ENCODE results near the gene PSMD9.
"Not testable (repeated sequence)": the region's sequence is repeated elsewhere in the genome, so short reads cannot be mapped to it uniquely, and the experiment has no call there.

Gene PSMD9

GRCh38 chr12:121873216-121873569, 15.4 kb upstream of the PSMD9 start:
- Histone ChIP-seq H3K27ac (replicated peaks) (no peak overlapping the region), H3K4me3 (replicated peaks; ENCODE audit: insufficient read depth, low read length) (no peak overlapping the region), H3K27me3 (ENCODE audit: insufficient read depth, poor library complexity, severe bottlenecking) (no peaks in the 10 kb centered on the region)
- DNase-seq (ENCODE audit: low read depth in 1 of 2, low spot score in 1 of 2), result no peak
- no peak for TF ChIP-seq POLR2AphosphoS5 (IDR thresholded peaks at IDR 0.05; ENCODE audit: low read depth)
- TF ChIP-seq GABPA (IDR thresholded peaks at IDR 0.05; ENCODE audit: low read depth), result no peak
- TF ChIP-seq, protein P1, sequence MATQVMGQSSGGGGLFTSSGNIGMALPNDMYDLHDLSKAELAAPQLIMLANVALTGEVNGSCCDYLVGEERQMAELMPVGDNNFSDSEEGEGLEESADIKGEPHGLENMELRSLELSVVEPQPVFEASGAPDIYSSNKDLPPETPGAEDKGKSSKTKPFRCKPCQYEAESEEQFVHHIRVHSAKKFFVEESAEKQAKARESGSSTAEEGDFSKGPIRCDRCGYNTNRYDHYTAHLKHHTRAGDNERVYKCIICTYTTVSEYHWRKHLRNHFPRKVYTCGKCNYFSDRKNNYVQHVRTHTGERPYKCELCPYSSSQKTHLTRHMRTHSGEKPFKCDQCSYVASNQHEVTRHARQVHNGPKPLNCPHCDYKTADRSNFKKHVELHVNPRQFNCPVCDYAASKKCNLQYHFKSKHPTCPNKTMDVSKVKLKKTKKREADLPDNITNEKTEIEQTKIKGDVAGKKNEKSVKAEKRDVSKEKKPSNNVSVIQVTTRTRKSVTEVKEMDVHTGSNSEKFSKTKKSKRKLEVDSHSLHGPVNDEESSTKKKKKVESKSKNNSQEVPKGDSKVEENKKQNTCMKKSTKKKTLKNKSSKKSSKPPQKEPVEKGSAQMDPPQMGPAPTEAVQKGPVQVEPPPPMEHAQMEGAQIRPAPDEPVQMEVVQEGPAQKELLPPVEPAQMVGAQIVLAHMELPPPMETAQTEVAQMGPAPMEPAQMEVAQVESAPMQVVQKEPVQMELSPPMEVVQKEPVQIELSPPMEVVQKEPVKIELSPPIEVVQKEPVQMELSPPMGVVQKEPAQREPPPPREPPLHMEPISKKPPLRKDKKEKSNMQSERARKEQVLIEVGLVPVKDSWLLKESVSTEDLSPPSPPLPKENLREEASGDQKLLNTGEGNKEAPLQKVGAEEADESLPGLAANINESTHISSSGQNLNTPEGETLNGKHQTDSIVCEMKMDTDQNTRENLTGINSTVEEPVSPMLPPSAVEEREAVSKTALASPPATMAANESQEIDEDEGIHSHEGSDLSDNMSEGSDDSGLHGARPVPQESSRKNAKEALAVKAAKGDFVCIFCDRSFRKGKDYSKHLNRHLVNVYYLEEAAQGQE (IDR thresholded peaks at IDR 0.05; ENCODE audit: insufficient replicate concordance, low read depth), result no peak

DNA sequence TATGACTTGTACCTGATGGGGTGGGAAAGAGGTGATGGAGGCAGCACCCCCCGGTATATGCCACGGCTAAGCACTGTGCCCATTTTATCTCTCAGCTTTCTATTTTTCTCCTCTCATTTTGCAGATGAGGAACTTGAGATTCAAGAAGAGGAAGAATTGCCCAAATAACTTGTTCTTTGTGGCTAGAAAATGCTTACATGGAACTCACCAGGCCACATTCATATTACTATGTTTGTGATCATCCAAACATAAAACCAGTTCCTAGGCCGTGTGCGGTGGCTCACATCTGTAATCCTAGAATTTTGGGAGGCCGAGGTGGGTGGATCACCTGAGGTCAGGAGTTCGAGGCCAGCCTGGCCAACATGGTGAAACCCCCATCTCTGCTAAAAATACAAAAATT, 14.5 kb upstream of the PSMD9 start:
- H3K27ac ChIP-seq (replicated peaks), result peak overlapping the region; percentile 62
- H3K4me3 ChIP-seq (replicated peaks; ENCODE audit: insufficient read depth, low read length), result no peak overlapping the region
- peak in 1 of 2 experiments; percentile 40 for DNase-seq (ENCODE audit: low read depth in 1 of 2, low spot score in 1 of 2)
- H3K27me3 ChIP-seq (ENCODE audit: insufficient read depth, poor library complexity, severe bottlenecking), result no peaks in the 10 kb centered on the region
- TF ChIP-seq, protein P1 (IDR thresholded peaks at IDR 0.05; ENCODE audit: insufficient replicate concordance, low read depth), result no peak
- TF ChIP-seq POLR2AphosphoS5 (IDR thresholded peaks at IDR 0.05; ENCODE audit: low read depth) (no peak), GABPA (IDR thresholded peaks at IDR 0.05; ENCODE audit: low read depth) (no peak), CTCF (IDR thresholded peaks at IDR 0.05; ENCODE audit: insufficient read depth, low read length) (no peak), SPI1 (IDR thresholded peaks at IDR 0.05; ENCODE audit: borderline replicate concordance, low read depth) (no peak)

DNA sequence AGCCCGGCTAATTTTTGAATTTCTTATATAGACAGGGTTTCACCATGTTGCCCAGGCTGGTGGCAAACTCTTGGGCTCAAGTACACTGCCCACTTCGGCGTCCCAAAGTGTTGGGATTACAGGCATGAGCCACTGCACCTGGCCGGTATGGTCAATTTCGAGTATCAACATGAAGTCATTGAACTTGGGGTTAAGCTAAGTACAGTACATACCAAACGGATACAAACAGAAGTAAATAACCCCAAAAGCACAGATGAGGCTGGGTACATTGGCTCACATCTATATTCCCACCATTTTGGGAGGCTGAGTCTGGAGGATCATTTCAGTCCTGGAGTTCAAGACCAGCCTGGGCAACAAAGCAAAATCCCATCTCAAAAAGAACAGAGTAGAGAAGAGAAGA, 13.0 kb upstream of the PSMD9 start:
- TF ChIP-seq SPI1 (IDR thresholded peaks at IDR 0.05; ENCODE audit: borderline replicate concordance, low read depth) (no peak), POLR2AphosphoS5 (IDR thresholded peaks at IDR 0.05; ENCODE audit: low read depth) (no peak), GABPA (IDR thresholded peaks at IDR 0.05; ENCODE audit: low read depth) (no peak)
- TF ChIP-seq, protein P1 (IDR thresholded peaks at IDR 0.05; ENCODE audit: insufficient replicate concordance, low read depth), result no peak
- Histone ChIP-seq H3K27me3 (ENCODE audit: insufficient read depth, poor library complexity, severe bottlenecking) (no peaks in the 10 kb centered on the region), H3K27ac (replicated peaks) (no peak overlapping the region), H3K4me3 (replicated peaks; ENCODE audit: insufficient read depth, low read length) (no peak overlapping the region)
- DNase-seq (ENCODE audit: low read depth in 1 of 2, low spot score in 1 of 2), result no peak

DNA sequence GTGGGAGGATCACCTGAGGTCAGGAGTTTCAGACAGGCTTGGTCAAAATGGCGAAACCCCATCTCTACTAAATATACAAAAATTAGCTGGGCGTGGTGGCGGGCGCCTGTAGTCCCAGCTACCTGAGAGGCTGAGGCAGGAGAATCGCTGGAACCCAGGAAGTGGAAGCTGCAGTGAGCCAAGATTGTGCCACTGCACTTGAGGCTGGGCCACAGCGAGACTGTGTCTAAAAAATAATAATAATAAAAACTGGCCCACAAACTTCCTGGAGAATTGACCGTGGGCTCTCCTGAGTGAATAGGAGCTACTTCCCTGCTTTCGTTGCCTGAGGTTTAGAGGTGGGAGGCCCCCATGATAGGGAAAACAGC, 12.5 kb upstream of the PSMD9 start:
- DNase-seq (ENCODE audit: low read depth in 1 of 2, low spot score in 1 of 2); H3K27ac ChIP-seq (replicated peaks): not testable (repeated sequence)

GRCh38 chr12:121883315-121883660, 5.3 kb upstream of the PSMD9 start:
- no peak for DNase-seq (ENCODE audit: low read depth in 1 of 2, low spot score in 1 of 2)
- H3K27ac ChIP-seq (replicated peaks), result no peak overlapping the region
- no peak overlapping the region for H3K4me3 ChIP-seq (replicated peaks; ENCODE audit: insufficient read depth, low read length)
- TF ChIP-seq, protein P1 (IDR thresholded peaks at IDR 0.05; ENCODE audit: insufficient replicate concordance, low read depth), result no peak
- no peak for TF ChIP-seq SPI1 (IDR thresholded peaks at IDR 0.05; ENCODE audit: borderline replicate concordance, low read depth)
- TF ChIP-seq POLR2AphosphoS5 (IDR thresholded peaks at IDR 0.05; ENCODE audit: low read depth), result no peak
- no peak for TF ChIP-seq CTCF (IDR thresholded peaks at IDR 0.05; ENCODE audit: insufficient read depth, low read length)
- TF ChIP-seq GABPA (IDR thresholded peaks at IDR 0.05; ENCODE audit: low read depth), result no peak
- H3K27me3 ChIP-seq (ENCODE audit: insufficient read depth, poor library complexity, severe bottlenecking), result no peaks in the 10 kb centered on the region

More for the DNA sequence above, 12.5 kb upstream of the PSMD9 start:
- H3K27me3 ChIP-seq (ENCODE audit: insufficient read depth, poor library complexity, severe bottlenecking); H3K4me3 ChIP-seq (replicated peaks; ENCODE audit: insufficient read depth, low read length): not testable (repeated sequence)

GRCh38 chr12:121885129-121885528, 3.5 kb upstream of the PSMD9 start:
- H3K4me3 ChIP-seq (replicated peaks; ENCODE audit: insufficient read depth, low read length); H3K27ac ChIP-seq (replicated peaks); DNase-seq (ENCODE audit: low read depth in 1 of 2, low spot score in 1 of 2); H3K27me3 ChIP-seq (ENCODE audit: insufficient read depth, poor library complexity, severe bottlenecking): not testable (repeated sequence)
